GM19240 (cell line): ENCODE measurements around the gene ZC3H6.
"Not testable (repeated sequence)": the region's sequence is repeated elsewhere in the genome, so short reads cannot be mapped to it uniquely, and the experiment has no call there.

Experiments
- DNase-seq: peaks from one replicate; pipeline ENCODE4 v3.0.0; 2011; ENCODE audit warnings: low spot score; ENCODE audit not compliant: insufficient read length

ZC3H6 gene

DNA sequence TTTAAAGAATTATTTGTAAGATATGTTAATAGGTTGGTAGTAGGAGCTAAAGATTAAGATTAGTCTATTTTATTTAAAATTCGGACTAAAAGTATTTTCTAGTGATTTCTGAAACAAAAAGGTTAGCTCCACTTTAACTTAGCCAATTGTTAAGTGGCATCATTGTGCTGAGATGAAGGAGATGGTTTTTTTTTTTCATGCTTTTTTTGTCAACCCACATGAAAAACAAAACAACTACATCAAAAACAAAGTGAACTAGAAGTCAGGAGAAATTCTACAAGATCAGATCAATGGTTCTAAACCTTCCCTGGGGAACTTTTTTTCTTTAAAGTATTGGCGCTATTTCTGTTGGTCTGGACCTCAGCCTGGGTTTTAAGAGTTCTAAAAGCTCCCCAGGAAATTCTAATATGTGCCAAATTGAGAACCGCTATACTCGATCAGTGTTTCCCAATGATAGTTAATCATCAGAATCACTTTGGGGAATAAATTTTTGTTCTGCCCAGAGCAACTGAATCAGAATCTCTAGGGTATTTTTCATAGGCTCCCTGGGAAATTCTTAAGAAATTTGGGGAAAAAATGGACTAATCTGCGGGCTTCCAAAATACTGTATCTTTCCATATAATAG, 2.3 kb downstream of the ZC3H6 start:
- no peak for DNase-seq

GRCh38 chr2:112282066-112282465, 6.7 kb downstream of the ZC3H6 start:
- not testable (repeated sequence) for DNase-seq

GRCh38 chr2:112283535-112283934, 8.1 kb downstream of the ZC3H6 start:
- not testable (repeated sequence) for DNase-seq

DNA sequence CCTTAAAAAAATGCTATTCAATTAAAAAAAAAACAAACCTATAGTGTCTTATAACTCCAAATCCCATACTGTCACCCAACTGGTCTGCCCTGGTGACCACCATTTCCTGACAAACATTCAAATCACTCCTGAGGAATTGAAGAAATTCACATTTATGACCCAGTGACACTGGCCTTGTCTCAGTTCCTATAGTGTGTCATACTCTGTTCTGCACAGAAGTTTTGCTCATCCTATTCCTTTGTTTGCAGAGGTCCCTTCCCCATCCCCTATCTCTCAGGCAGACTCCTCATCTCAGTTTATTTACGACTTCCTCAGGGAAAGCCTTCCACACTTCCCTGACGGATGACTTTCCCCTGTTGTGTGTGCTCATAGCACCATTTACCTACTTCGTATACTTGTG, 14.7 kb downstream of the ZC3H6 start:
- DNase-seq: no peak

DNA sequence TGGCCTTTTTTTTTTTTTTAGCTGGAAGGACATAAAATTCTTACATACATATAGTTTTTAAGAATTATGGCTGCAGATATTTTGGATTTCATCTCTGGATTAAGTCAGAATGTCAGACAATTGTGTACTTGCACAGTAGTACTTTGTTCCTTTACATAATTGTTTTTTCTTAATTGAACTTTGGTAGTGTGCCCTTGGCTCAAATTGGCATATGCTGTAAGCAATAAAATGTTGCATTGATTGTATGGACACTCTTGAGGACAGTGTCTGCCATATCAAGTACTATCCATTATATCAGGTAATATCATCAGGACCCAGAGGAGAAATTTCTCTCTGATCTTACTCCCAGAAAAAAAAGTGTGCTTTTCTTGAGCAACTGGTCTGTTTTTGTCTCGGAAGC, 15.3 kb downstream of the ZC3H6 start:
- no peak for DNase-seq

- DNase-seq: no peak
Measured at GRCh38 chr2:112293636-112294401, 18.4 kb downstream of the ZC3H6 start.

- DNase-seq: no peak
Measured at GRCh38 chr2:112295407-112296078, 20.1 kb downstream of the ZC3H6 start.

DNA sequence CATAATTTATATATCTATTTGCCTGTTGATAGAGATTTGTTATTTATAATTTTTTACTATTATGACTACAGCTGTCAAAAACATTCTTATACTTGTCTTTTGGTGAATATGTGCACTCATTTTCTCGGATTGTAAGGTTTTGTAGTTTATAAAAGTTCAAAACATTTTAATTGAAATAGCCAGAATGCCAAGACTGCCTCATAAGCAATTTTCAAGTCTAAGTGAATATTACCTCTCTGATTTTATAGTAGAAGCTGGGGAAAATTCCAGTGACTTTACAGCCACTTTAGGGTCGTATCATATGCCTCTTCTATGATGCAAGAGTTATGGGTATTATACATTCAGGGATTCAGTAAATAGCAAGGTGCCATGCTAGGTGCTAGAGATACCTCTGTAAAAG, 21.0 kb downstream of the ZC3H6 start:
- no peak for DNase-seq

GRCh38 chr2:112301171-112301584, 25.8 kb downstream of the ZC3H6 start:
- DNase-seq: no peak

- no peak for DNase-seq
Measured at GRCh38 chr2:112301973-112302372, 26.6 kb downstream of the ZC3H6 start.

GRCh38 chr2:112304298-112304941, 29.0 kb downstream of the ZC3H6 start:
- DNase-seq: no peak

- no peak for DNase-seq
Measured at GRCh38 chr2:112305132-112305531, 29.7 kb downstream of the ZC3H6 start.

DNA sequence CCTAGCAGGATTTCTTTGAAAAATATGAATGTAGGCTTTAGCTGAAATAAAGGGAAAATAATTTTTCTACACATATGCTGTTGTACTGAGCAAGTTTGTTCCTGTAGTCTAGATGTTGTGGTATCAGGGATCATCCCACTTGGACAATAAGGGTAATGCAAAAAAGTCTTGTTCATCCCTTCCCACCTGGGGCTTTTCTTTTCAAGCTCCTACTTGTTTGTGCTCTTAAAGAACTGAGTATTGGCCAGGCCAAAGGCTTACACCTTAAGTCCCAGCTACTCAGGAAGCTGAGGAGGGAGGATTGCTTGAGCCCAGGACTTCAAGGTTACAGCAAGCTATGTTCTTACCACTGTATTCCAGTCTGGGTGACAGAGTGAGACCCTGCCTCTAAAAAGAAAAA, 35.5 kb downstream of the ZC3H6 start:
- no peak for DNase-seq

DNA sequence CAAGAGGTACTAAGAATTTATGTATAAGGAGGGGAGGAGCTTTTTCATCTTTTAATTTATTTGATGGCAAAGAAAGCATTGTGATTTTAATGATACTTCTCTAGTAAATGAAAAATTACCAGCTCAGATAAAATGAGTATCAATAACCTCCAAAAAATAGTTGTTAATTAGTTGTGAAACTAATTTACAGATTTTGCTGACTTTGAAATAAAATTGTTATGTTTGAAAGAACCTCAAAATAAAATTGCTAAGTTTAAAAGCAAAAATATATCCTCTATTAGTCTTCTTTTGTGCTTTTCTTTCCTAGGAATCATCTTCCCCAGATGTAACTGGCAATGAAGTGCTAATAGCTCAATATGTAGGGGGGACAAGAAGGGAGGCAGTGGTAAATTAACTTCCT, 36.5 kb downstream of the ZC3H6 start:
- no peak for DNase-seq

- no peak for DNase-seq
Measured at GRCh38 chr2:112312821-112313220, 37.4 kb downstream of the ZC3H6 start.

DNA sequence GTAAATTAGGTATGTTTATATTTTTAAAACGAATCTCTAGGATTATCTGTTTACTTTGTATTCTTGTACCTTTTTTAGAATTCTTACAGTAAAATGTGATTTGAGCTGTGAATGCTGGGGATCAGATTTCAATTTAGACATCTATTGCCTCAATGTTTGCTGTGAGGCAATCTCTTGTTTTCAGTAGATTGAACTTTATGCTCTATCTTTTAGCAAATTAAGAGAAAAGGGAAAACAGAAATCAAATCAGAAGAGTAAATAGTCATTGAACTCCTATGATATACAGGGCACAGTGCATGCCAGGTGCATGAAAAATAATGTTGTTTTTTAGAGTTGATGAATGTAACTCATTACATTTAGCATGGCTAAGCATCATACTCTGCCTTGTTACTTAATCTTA, 39.5 kb downstream of the ZC3H6 start:
- DNase-seq: no peak

DNA sequence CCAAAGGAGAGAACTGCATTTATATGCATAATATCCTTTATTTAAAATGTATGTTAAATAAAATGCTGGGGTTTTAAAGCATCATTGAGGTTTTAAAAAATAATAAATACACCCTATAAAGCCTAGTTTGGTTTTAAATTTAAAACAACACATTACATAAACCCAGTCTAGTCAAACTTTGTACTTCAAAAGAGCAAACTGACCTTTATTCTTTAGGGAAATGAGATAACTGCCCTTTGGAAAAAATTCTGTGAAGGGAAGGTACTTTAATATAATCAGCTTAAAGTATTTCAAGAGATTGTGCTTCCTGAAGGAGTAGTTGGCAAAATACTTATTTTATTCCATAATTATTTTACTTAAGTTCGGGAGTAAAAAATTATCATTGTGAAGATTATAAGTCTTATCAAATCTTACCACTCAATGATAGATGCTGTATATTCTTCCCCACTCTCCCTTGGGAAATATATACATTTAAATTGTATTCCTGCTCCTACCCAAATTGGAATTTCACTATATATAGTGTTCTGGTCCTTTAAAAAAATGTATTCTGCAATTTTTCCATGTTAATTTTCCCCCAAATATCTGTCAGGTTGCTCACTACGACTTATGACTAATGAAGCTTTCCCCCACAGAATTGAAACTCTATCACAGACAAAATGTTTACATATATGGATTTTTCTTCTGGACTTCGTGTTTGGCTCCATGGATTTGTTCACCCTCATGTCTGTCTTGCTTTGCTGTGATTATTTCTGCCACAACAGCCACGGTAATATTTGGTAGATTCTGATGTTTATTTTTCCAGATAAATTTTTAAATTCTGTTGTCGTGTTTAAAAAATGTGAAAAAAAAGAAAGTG, 42.1 kb downstream of the ZC3H6 start:
- DNase-seq: no peak

- no peak for DNase-seq
Measured at GRCh38 chr2:112318515-112318914, 43.1 kb downstream of the ZC3H6 start.

- no peak for DNase-seq
Measured at GRCh38 chr2:112321375-112322320, 46.3 kb downstream of the ZC3H6 start.

GRCh38 chr2:112322919-112323318, 47.5 kb downstream of the ZC3H6 start:
- no peak for DNase-seq
